RWPE2 (cell line): Measurements from ENCODE around the gene COPZ1.

Experiments used
- ATAC-seq: fragments of 200-7000 bp; cut with Tn5 transposase; 3 replicates; pipeline ENCODE4 v1.9.1; 2021; ENCODE audit warnings: low read depth
- DNase-seq: peaks from one replicate; pipeline ENCODE4 v3.0.0-alpha.2; 2020; ENCODE audit warnings: low spot score
- H3K27ac ChIP-seq: fragments of 450-650 bp; 2 replicates; pipeline ENCODE4 v1.5.1; 2017; ENCODE audit warnings: mild to moderate bottlenecking; ENCODE audit not compliant: poor library complexity, severe bottlenecking
- H3K27me3 ChIP-seq: fragments of 250-450 bp; sonication (Bioruptor Pico); 2 replicates; pipeline ENCODE4 v1.5.1; 2021; ENCODE audit warnings: mild to moderate bottlenecking, moderate library complexity; ENCODE audit not compliant: insufficient read depth, poor library complexity, severe bottlenecking
- H3K36me3 ChIP-seq: fragments of 250-450 bp; sonication (Bioruptor Pico); 2 replicates; pipeline ENCODE4 v1.5.1; 2020; ENCODE audit warnings: low read depth, mild to moderate bottlenecking, moderate library complexity
- H3K4me1 ChIP-seq: fragments of 250-450 bp; sonication (Bioruptor Pico); 2 replicates; pipeline ENCODE4 v1.5.1; 2021; ENCODE audit warnings: mild to moderate bottlenecking, moderate library complexity; ENCODE audit not compliant: insufficient read depth, poor library complexity, severe bottlenecking
- H3K4me3 ChIP-seq: fragments of 250-450 bp; sonication (Bioruptor Pico); 2 replicates; pipeline ENCODE4 v1.5.1; 2021; ENCODE audit warnings: mild to moderate bottlenecking, moderate library complexity; ENCODE audit not compliant: severe bottlenecking
- H3K9me3 ChIP-seq: fragments of 250-450 bp; sonication (Bioruptor Pico); 2 replicates; pipeline ENCODE4 v1.5.1; 2021; ENCODE audit warnings: mild to moderate bottlenecking, moderate library complexity; ENCODE audit not compliant: severe bottlenecking
- CTCF ChIP-seq: fragments of 450-650 bp; IDR thresholded peaks from one replicate; pipeline ENCODE4 v1.5.1; 2017; ENCODE audit warnings: mild to moderate bottlenecking, moderate library complexity; ENCODE audit not compliant: poor library complexity, severe bottlenecking

COPZ1 gene

GRCh38 chr12:54368025-54368708 lies 43.2 kb downstream of the COPZ1 start:
- Histone ChIP-seq H3K27ac (no peak overlapping the region), H3K27me3 (no peaks in the 10 kb centered on the region), H3K36me3 (peaks cover 24% of the 10 kb centered on the region), H3K9me3 (no peaks in the 10 kb centered on the region), H3K4me1 (peaks cover 19% of the 10 kb centered on the region), H3K4me3 (no peak overlapping the region)
- DNase-seq (no peak), ATAC-seq (no peak)
- TF ChIP-seq CTCF = no peak

GRCh38 chr12:54368709-54369596 lies 44.0 kb downstream of the COPZ1 start:
- no peaks in the 10 kb centered on the region for H3K9me3 ChIP-seq
- ATAC-seq (peak; percentile 80), DNase-seq (no peak)
- no peaks in the 10 kb centered on the region for H3K27me3 ChIP-seq
- H3K27ac ChIP-seq = no peak overlapping the region
- no peak overlapping the region for H3K4me3 ChIP-seq
- peaks cover 27% of the 10 kb centered on the region for H3K4me1 ChIP-seq
- peaks cover 32% of the 10 kb centered on the region for H3K36me3 ChIP-seq
- TF ChIP-seq CTCF = peak; percentile 90

- H3K27ac ChIP-seq = no peak overlapping the region
- no peak overlapping the region for H3K4me3 ChIP-seq
- peaks cover 34% of the 10 kb centered on the region for H3K4me1 ChIP-seq
- no peaks in the 10 kb centered on the region for H3K9me3 ChIP-seq
- no peak for TF ChIP-seq CTCF
- no peak for ATAC-seq
- no peaks in the 10 kb centered on the region for H3K27me3 ChIP-seq
- H3K36me3 ChIP-seq = peaks cover 37% of the 10 kb centered on the region
- DNase-seq = no peak
Observed at GRCh38 chr12:54369597-54370131, 44.7 kb downstream of the COPZ1 start.

GRCh38 chr12:54370171-54370730 lies 45.3 kb downstream of the COPZ1 start:
- Histone ChIP-seq H3K9me3 (no peaks in the 10 kb centered on the region), H3K4me1 (peaks cover 35% of the 10 kb centered on the region), H3K27me3 (no peaks in the 10 kb centered on the region), H3K36me3 (peaks cover 42% of the 10 kb centered on the region), H3K27ac (no peak overlapping the region), H3K4me3 (no peak overlapping the region)
- ATAC-seq (0 out of 3 replicates have a peak, but pooled peaks have one; percentile 19), DNase-seq (no peak)
- peak; percentile 61 for TF ChIP-seq CTCF
